HG03039 (cell line): ENCODE data around the gene PREPL.

Experiments used
- ATAC-seq: cut with Tn5 transposase; IDR thresholded peaks from one replicate; pipeline ENCODE4 v1.9.1; 2021; ENCODE audit warnings: mild to moderate bottlenecking, moderate library complexity; ENCODE audit not compliant: unreplicated experiment

Gene PREPL

DNA sequence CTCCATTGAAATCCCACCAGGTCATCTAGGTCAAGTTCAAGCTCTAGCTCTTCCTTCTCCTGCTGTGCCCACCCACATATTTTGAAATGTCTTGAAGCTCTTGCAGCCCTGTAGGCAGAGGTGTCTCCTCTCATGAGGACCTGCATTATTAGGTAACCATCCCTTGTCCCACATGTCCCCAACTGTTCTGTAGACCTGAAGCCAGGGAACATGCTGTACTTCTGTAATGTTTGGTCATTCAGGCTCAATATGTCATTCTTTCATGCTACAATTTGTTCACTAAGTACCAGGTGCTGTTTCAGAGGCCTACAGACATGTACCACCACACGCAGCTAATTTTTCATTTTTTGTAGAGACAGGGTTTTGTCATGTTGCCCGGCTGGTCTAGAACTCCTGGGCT, 63.9 kb downstream of the PREPL start:
- no peak for ATAC-seq

DNA sequence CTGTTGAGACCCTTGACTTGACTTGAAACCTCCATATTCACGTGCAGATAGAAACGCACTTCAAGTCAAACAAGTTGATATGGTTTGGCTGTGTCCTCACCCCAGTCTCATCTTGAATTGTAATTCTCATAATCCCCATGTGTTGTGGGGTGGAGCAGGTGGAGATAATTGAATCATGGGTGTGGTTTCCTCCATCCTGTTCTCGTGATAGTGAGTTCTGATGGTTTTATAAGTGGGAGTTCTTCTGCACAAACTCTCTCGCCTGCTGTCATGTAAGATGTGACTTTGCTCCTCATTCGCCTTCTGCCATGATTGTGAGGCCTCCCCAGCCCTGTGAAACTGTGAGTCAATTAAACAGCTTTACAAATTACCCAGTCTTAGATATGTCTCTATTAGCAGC, 64.6 kb downstream of the PREPL start:
- no peak for ATAC-seq

GRCh38 chr2:44295633-44296359, 65.5 kb downstream of the PREPL start:
- ATAC-seq, result no peak

DNA sequence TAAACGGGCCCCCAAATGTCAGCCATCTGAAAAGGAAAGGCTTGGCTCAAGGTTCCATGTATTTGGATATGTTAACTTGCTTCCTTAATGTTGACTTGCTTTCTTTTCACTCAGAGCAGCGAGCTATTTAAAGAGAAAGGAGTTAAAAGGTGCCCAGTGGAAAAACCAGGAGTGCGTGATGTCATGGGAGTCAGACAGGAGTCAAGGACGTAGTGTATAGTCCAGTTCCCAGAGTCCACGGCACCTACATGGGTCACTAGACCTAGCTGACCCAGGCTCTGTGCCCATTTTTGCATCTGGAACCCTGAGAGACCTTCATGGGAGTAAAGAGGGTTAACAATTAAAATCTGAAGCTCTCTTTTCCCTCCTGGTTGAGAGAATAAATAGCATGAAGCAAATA, 66.2 kb downstream of the PREPL start:
- no peak for ATAC-seq

DNA sequence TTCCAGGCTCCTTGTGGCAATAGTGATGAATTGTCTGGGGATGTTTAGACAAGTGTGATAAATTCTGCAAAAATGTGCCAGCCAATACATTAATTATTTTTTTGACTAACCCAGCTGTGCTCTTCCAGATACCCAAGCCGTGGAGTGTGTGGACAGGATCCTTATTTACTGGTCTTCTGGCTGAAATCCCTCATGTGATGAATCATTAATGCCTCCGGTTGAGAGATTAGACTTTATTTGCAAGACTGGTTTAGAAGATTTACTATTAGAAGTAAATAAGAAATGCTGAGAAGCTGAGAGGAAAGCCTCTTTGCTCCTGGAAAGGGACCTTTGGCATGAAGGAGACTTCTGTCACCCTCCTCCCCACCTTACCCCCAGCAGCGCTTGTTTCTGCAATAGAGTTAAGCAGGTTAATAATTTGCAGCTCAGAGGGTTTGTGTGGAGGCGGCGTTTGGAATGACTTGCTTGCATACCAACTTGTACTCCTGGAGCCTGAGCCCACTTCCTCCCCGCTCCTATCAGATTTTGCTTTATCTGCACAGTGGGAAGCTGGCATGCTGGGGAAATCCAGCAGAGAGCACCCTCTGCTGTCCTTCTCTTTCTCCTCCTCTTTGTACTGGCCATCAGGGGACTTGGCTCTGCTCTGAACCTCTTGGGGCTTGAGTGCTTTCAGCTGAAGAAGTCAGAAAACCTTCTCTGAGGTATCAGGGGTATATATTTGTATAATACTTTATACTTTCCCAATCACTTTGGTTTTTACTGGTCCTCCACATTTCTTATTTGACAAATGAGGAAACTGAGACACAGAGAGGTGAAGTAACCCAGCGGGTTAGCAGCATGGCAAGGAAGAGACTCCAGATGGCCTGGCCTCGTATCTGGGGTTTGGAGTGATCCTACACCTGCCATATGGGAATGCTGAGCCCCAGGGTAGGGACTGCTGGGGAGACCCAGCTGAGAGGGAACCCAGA, 69.7 kb downstream of the PREPL start:
- no peak for ATAC-seq

- ATAC-seq, result no peak
Measured at GRCh38 chr2:44290261-44290660, 71.0 kb downstream of the PREPL start.

- no peak for ATAC-seq
Measured at GRCh38 chr2:44286884-44287638, 74.2 kb downstream of the PREPL start.

GRCh38 chr2:44286119-44286883, 75.0 kb downstream of the PREPL start:
- no peak for ATAC-seq

DNA sequence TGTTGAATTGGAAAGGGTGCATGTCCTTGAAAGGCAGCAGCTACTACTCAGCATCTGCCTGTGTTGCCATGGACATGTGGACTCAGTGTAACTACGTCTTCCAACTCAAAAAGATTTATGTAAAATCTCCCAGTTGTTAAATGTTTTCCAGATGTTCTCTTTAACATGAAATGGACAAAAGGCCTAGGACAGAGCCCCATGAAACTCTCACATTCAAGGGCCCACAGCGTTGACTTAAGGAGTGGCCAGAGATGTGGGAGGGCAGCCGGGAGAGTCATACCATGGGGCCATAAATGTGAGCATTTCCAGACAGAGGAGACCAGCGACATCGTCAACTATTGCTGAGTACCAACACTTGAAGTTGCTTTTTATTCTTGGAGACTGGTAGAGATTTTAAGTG, 76.1 kb downstream of the PREPL start:
- no peak for ATAC-seq

DNA sequence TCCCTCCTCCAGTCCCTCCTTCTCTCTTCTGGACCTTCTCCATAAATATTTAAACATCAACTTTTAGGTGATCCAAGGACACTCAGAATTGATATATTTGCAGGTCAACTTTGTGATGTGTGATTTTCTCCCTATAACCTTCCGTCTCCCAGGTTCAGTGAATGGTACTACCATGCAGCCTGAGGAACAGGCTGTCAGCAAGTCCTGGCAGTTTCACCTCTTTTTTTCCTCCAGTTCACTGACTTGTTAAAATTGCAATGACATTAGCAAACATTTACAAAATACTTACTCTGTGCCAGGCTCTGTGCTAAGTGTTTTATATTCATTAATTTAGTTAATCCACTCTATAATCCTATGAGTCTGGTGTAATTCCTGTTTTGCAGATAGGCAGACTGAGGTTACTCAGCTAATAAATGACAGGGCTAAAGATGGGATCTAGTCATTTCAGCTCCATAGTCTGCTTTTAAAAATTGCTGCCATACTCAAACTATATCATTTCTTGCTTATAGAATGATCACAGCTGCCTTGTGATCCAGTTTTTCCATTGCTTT, 78.1 kb downstream of the PREPL start:
- ATAC-seq, result no peak

- ATAC-seq, result no peak
Measured at GRCh38 chr2:44280869-44281268, 80.4 kb downstream of the PREPL start.

DNA sequence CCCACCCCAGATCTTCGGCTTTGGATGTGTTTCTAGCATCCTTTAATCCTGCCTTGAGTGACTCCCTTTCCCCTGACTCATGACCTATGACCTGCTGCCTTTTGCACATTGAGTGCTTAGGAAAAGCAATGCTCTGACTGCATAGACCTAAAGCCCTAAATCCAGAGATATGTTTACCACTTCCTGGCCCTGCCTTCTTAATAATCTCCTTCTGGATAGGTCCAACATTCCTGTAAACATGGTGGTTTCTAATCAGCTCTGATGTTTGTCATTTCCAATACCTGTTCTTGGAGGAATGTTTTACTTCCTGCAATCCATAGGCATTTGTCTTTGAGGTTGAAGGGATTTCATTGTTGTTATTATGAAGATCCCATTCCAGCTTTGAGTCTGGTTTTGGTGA, 83.8 kb downstream of the PREPL start:
- ATAC-seq, result no peak

GRCh38 chr2:44275927-44276303, 85.4 kb downstream of the PREPL start:
- ATAC-seq, result no peak

DNA sequence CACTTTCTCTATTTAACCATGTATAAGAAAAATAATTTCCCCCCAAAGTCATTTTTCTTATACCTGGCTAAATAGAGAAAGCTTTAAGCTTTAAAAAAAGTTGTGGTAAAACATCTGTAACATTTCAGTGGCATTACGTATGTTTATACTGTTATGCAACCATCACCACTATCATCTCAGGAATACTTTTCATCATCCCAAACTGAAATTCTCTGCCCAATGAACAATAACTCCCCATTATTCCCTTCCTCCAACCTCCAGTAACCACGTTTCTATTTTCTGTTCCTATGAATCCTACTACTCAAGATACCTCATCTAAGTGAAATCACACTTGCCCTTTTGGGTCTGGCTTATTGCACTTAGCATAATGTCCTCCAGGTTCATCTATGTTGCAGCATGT, 87.7 kb downstream of the PREPL start:
- no peak for ATAC-seq

DNA sequence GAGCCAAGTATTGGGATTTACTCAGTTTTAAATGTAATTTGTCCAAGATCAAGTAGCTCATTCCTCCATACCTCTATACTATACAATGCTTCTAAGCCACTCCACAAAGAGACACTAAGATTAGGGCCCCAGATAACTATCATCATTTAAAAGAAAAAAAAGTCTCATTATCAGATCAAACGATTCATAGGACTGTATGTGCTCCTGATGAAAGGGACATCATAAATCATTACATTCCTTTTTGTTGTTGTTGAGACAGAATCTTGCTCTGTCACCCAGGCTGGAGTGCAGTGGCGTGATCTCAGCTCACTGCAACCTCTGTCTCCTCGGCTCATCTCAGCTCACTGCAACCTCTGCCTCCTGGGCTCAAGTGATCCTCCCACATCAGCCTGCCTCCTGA, 88.2 kb downstream of the PREPL start:
- no peak for ATAC-seq

GRCh38 chr2:44271296-44271695, 90.0 kb downstream of the PREPL start:
- ATAC-seq, result no peak

GRCh38 chr2:44269831-44270230, 91.5 kb downstream of the PREPL start:
- no peak for ATAC-seq

DNA sequence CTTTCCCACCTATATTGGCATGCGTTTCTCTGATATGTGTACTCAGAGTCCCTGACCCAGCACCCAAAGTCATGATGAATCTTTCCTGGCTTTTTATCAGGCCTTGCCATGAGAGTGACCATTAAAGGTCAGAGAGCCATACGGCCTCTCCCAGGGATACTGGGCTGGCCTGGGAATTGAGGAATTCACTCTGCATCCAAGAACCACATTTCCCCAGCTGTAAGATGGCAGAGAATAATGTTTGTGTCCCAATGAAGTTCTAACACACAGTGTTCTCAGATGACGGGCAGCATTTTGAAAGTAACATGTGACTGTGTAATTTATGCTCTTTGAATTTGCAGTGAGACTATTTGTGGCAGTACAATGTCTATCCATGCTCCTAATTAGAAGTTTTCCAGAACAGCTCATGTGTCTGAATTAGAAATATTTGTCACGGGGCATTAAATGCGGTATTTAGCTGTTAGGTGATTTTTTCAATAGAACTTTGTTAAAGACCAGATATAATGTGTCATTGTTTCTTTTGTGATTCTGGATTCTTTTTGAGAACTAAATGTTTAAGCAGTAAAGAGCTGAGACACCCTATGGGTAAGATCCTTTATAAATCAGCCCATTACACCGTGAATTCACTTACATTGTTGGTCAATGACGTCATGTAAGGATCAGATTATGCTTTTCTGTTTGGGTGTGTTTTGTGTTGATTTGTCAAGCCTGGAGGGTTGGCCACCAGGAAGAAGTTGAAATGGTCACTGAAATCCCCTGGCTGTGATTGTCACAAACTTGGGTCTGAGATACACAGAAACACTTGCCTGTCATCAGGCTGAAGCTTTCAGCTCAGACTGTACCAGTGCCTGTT, 93.3 kb downstream of the PREPL start:
- ATAC-seq, result no peak
